ENCODE data around the gene PTRH1.

DNA sequence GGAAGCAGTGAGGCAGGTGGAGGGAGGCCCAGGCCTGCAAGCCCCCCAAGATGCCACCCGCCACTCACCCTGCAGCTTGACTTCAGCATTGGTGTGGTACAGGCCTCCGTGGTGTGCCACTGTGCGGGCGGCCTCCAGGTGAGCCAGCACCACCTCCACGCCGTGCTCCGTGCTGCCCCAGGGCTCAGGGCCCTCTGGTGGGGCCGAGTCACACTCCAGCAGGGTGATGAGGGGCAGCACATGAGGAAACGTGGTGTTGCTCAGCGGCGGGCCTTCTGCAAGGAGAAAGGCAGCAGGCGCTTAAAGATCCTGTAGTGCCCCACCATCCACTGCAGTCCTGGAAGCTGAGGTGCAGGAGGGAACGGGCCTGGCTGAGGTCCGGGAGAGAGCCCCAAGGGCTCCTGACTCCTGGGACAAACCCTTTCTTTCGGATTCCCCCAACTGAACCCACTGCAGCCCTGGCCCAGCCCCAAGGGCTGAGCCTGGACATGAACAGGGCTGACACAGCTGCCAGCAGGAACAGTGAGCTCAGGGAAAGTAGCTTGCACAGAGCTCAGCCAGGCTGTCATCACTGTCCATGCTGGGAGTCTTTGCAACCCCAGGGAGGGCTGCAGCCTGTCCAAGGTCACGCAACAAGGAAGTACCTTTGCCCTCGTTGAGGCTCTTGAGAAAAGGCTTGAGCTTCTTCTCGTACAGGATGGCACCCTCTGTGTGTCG is 24.3 kb upstream of the PTRH1 start:
- TF ChIP-seq ZNF592 (IDR thresholded peaks at IDR 0.05) (no peak), CTCF (IDR thresholded peaks at IDR 0.05 in 2 of 3, conservative IDR thresholded peaks at IDR 0.05 in 1 of 3; ENCODE audit: control insufficient read depth in 2 of 3, extremely low read depth in 1 of 3, insufficient read depth in 1 of 3, low read depth in 3 of 3, low read length in 3 of 3) (no peak), RCOR1 (conservative IDR thresholded peaks at IDR 0.05; ENCODE audit: low read depth, low read length) (no peak), POLR2AphosphoS5 (IDR thresholded peaks at IDR 0.05; ENCODE audit: low read length) (no peak), SIN3A (IDR thresholded peaks at IDR 0.05; ENCODE audit: low read depth, low read length) (no peak), SP1 (IDR thresholded peaks at IDR 0.05; ENCODE audit: low read depth, low read length) (no peak), ZNF274 (IDR thresholded peaks at IDR 0.05; ENCODE audit: insufficient read depth, insufficient read length) (no peak), NR2C2 (IDR thresholded peaks at IDR 0.05; ENCODE audit: borderline replicate concordance, control insufficient read depth, insufficient read length, low read depth) (no peak), CHD2 (IDR thresholded peaks at IDR 0.05; ENCODE audit: borderline replicate concordance, low read depth, low read length) (no peak), EZH2 (IDR thresholded peaks at IDR 0.05; ENCODE audit: borderline replicate concordance, control insufficient read depth, low read depth, low read length) (no peak)

All from GM12878 (cell line).